Measurements from ENCODE around the gene VSNL1.

VSNL1 gene

DNA sequence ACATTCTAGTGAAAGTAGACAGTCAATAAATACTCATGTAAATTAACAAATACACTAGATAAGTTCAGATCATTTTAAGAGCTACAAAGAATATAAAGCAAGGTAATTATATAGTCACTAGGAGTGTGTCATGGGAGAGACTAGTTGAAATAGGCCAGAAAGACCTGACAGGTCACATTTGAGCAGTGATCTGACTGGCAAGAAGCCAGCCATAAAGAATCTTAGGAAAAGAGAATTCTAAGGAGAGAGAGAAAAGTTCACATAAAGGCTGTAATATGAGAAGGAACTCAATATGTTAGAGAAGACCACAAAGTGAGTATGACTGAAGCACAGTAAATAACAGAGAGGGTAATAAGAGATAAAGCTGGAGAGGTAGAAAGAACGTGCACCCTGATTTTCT, 31.2 kb downstream of the VSNL1 start:
- TF ChIP-seq, protein P1, sequence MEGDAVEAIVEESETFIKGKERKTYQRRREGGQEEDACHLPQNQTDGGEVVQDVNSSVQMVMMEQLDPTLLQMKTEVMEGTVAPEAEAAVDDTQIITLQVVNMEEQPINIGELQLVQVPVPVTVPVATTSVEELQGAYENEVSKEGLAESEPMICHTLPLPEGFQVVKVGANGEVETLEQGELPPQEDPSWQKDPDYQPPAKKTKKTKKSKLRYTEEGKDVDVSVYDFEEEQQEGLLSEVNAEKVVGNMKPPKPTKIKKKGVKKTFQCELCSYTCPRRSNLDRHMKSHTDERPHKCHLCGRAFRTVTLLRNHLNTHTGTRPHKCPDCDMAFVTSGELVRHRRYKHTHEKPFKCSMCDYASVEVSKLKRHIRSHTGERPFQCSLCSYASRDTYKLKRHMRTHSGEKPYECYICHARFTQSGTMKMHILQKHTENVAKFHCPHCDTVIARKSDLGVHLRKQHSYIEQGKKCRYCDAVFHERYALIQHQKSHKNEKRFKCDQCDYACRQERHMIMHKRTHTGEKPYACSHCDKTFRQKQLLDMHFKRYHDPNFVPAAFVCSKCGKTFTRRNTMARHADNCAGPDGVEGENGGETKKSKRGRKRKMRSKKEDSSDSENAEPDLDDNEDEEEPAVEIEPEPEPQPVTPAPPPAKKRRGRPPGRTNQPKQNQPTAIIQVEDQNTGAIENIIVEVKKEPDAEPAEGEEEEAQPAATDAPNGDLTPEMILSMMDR (conservative IDR thresholded peaks at IDR 0.05; ENCODE audit: control insufficient read depth, insufficient read depth, low read depth, low read length): no peak

GRCh38 chr2:17573085-17573803, 32.7 kb downstream of the VSNL1 start:
- peak; percentile 46 for DNase-seq (ENCODE audit: low read depth)
- no peak overlapping the region for H3K4me3 ChIP-seq (ENCODE audit: control insufficient read depth, low read depth, low read length)
- TF ChIP-seq, protein P1 (conservative IDR thresholded peaks at IDR 0.05; ENCODE audit: control insufficient read depth, insufficient read depth, low read depth, low read length): no peak

More for the DNA sequence above, 31.2 kb downstream of the VSNL1 start:
- no peak for DNase-seq (ENCODE audit: low read depth)
- H3K4me3 ChIP-seq (ENCODE audit: control insufficient read depth, low read depth, low read length): no peak overlapping the region

- no peak for DNase-seq (ENCODE audit: low read depth)
- H3K4me3 ChIP-seq (ENCODE audit: control insufficient read depth, low read depth, low read length): no peak overlapping the region
- TF ChIP-seq, protein P1 (conservative IDR thresholded peaks at IDR 0.05; ENCODE audit: control insufficient read depth, insufficient read depth, low read depth, low read length): no peak
Observed at GRCh38 chr2:17573804-17574175, 33.3 kb downstream of the VSNL1 start.

DNA sequence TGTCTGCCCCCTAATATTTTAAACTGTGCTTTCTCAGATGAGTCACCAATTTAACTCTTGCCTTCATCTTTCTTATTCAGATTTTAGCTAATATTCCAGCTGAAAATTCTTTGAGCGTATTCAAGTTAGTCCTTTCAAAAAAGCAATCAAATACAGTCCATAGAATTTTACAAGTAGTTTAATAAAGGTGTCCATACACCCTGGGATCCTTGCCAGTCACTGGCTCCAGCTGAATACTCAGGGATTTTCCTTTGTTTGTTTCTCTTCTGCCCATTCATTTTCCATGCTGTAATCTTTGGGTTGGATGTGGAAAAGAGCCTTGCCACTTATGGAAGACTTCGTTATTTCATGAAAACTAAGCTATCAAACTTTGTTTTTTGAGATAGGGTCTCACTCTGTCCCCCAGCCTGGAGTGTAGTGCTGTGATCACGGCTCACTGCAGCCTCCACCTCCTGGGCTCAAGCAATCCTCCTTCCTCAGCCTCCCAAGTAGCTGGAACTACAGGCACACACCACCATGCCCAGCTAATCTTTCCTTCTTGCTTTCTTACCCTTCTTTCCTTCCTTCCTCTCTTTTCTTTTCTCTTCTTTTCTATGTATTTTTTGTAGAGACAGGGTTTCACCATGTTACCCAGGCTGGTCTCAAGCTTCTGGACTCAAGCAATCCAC, 34.0 kb downstream of the VSNL1 start:
- no peak for DNase-seq (ENCODE audit: low read depth)
- TF ChIP-seq, protein P1 (conservative IDR thresholded peaks at IDR 0.05; ENCODE audit: control insufficient read depth, insufficient read depth, low read depth, low read length): no peak

GRCh38 chr2:17576802-17577201, 36.3 kb downstream of the VSNL1 start:
- DNase-seq (ENCODE audit: low read depth): no peak
- H3K4me3 ChIP-seq (ENCODE audit: control insufficient read depth, low read depth, low read length): no peak overlapping the region
- TF ChIP-seq, protein P1 (conservative IDR thresholded peaks at IDR 0.05; ENCODE audit: control insufficient read depth, insufficient read depth, low read depth, low read length): no peak

More for the DNA sequence above, 34.0 kb downstream of the VSNL1 start:
- no peak overlapping the region for H3K4me3 ChIP-seq (ENCODE audit: control insufficient read depth, low read depth, low read length)

DNA sequence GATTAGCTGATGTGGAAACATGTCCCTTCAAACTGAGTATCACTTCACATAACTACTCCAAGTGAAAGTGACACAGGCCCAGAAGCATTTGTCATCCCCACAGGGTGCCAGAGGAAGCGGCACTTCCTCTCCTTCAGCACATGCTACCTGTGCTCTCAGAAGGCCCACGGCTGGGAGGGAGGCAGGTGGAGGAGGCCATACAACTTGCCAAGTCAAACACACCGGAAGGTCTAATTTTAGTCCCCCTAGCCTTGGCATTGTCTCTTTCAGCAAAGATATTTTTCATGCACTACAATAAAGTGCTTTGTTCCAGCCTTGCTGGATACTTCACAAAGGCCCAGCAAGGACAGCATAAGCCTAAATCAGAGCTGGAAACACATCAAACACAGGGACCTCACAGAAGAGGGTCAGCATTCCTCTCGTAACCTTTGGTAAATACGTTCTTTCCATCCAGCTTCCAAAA, 38.0 kb downstream of the VSNL1 start:
- H3K4me3 ChIP-seq (ENCODE audit: control insufficient read depth, low read depth, low read length): no peak overlapping the region
- TF ChIP-seq, protein P1 (conservative IDR thresholded peaks at IDR 0.05; ENCODE audit: control insufficient read depth, insufficient read depth, low read depth, low read length): no peak

More for the DNA sequence above, 38.0 kb downstream of the VSNL1 start:
- no peak for DNase-seq (ENCODE audit: low read depth)

Data from fibroblast of mammary gland (primary cell).